NCI-H2196 (cell line): ENCODE data around the gene EGF.
"Not testable (repeated sequence)": the region's sequence is repeated elsewhere in the genome, so short reads cannot be mapped to it uniquely, and the experiment has no call there.

Experiments used
- DNase-seq: peaks from one replicate; lab custom pipeline; 2025; ENCODE audit not compliant: unreplicated experiment; lab: John Stamatoyannopoulos, UW

EGF gene

GRCh38 chr4:109913596-109914241 lies 1.0 kb downstream of the EGF start:
- no peak for DNase-seq

- no peak for DNase-seq
Observed at GRCh38 chr4:109914322-109914721, 1.6 kb downstream of the EGF start.

GRCh38 chr4:109915385-109916026 lies 2.8 kb downstream of the EGF start:
- DNase-seq = no peak

GRCh38 chr4:109916027-109916409 lies 3.3 kb downstream of the EGF start:
- no peak for DNase-seq

- DNase-seq = no peak
Observed at GRCh38 chr4:109921384-109921808, 8.7 kb downstream of the EGF start.

GRCh38 chr4:109925396-109925795 lies 12.7 kb downstream of the EGF start:
- no peak for DNase-seq

GRCh38 chr4:109928327-109929045 lies 15.8 kb downstream of the EGF start:
- DNase-seq = no peak

- no peak for DNase-seq
Observed at GRCh38 chr4:109930464-109930863, 17.8 kb downstream of the EGF start.

- no peak for DNase-seq
Observed at GRCh38 chr4:109930872-109931271, 18.2 kb downstream of the EGF start.

GRCh38 chr4:109931318-109931717 lies 18.6 kb downstream of the EGF start:
- DNase-seq = no peak

- not testable (repeated sequence) for DNase-seq
Observed at GRCh38 chr4:109937352-109937751, 24.7 kb downstream of the EGF start.

GRCh38 chr4:109939190-109939589 lies 26.5 kb downstream of the EGF start:
- no peak for DNase-seq

GRCh38 chr4:109942292-109942926 lies 29.7 kb downstream of the EGF start:
- DNase-seq = no peak

- DNase-seq = no peak
Observed at GRCh38 chr4:109943745-109944144, 31.1 kb downstream of the EGF start.

GRCh38 chr4:109944591-109944990 lies 31.9 kb downstream of the EGF start:
- no peak for DNase-seq

- no peak for DNase-seq
Observed at GRCh38 chr4:109945056-109945455, 32.4 kb downstream of the EGF start.

GRCh38 chr4:109946120-109946519 lies 33.4 kb downstream of the EGF start:
- no peak for DNase-seq

- no peak for DNase-seq
Observed at GRCh38 chr4:109947457-109947856, 34.8 kb downstream of the EGF start.

- no peak for DNase-seq
Observed at GRCh38 chr4:109947918-109948317, 35.2 kb downstream of the EGF start.

GRCh38 chr4:109949099-109949718 lies 36.5 kb downstream of the EGF start:
- not testable (repeated sequence) for DNase-seq

GRCh38 chr4:109952612-109953011 lies 39.9 kb downstream of the EGF start:
- no peak for DNase-seq
